GM23338 (cell line): Measurements from ENCODE around the gene CPEB2. TPM values are rescaled to one million over a fixed set of nuclear protein-coding genes. Genes with fewer than 3 reads are reported as not detected.
A peak's percentile ranks its signal among the peaks of the same experiment; 100 is the strongest.

ENCODE experiments used
- ATAC-seq: fragments of 200-7000 bp; cut with Tn5 transposase; 3 replicates; pipeline ENCODE4 v1.9.1; 2020
- DNase-seq: peaks from one replicate; pipeline ENCODE4 v3.0.0-alpha.2; 2015; ENCODE audit warnings: low spot score
- H2AFZ ChIP-seq: fragments of 200-600 bp; sonication (generic); 2 replicates; pipeline ENCODE4 v1.8.0; 2016; ENCODE audit warnings: antibody characterized with exemption, mild to moderate bottlenecking, moderate library complexity
- H3F3A ChIP-seq: fragments of 200-600 bp; sonication (generic); replicated peaks from 2 replicates; pipeline ENCODE4 v1.8.0; 2017; ENCODE audit warnings: antibody characterized with exemption, mixed run types, low read depth
- H3K27ac ChIP-seq: fragments of 200-600 bp; sonication (generic); 2 replicates; pipeline ENCODE4 v1.6.1; 2016; ENCODE audit warnings: low read depth
- H3K27me3 ChIP-seq: fragments of 200-600 bp; sonication (generic); 2 replicates; pipeline ENCODE4 v1.8.0; 2016; ENCODE audit warnings: mild to moderate bottlenecking, mixed run types, moderate library complexity; ENCODE audit not compliant: insufficient read depth
- H3K36me3 ChIP-seq: fragments of 200-600 bp; sonication (generic); 2 replicates; pipeline ENCODE4 v1.8.0; 2016; ENCODE audit warnings: mild to moderate bottlenecking; ENCODE audit not compliant: insufficient read depth
- H3K4me1 ChIP-seq: fragments of 200-600 bp; sonication (generic); 2 replicates; pipeline ENCODE4 v1.8.0; 2016; ENCODE audit warnings: mild to moderate bottlenecking, moderate library complexity; ENCODE audit not compliant: insufficient read depth
- H3K4me2 ChIP-seq: fragments of 200-600 bp; sonication (generic); 2 replicates; pipeline ENCODE4 v1.7.1; 2017; ENCODE audit warnings: mixed run types
- H3K4me3 ChIP-seq: fragments of 200-600 bp; sonication (generic); 2 replicates; pipeline ENCODE4 v1.6.1; 2016; ENCODE audit warnings: mixed run types
- H3K79me2 ChIP-seq: fragments of 200-600 bp; sonication (generic); replicated peaks from 2 replicates; pipeline ENCODE4 v1.8.0; 2017; ENCODE audit warnings: mild to moderate bottlenecking; ENCODE audit not compliant: insufficient read depth
- H3K9me2 ChIP-seq: fragments of 200-600 bp; sonication (generic); 2 replicates; pipeline ENCODE4 v1.8.0; 2017; ENCODE audit not compliant: insufficient read depth
- H4K20me1 ChIP-seq: fragments of 200-600 bp; sonication (generic); replicated peaks from 2 replicates; pipeline ENCODE4 v1.8.0; 2017; ENCODE audit warnings: mild to moderate bottlenecking; ENCODE audit not compliant: insufficient read depth
- H3K27ac Mint-ChIP-seq: 2 replicates; pipeline ENCODE4 v1.8.0; 2020; ENCODE audit warnings: inconsistent platforms, mild to moderate bottlenecking, moderate library complexity, mixed read lengths
- H3K27me3 Mint-ChIP-seq: 3 replicates; pipeline ENCODE4 v1.8.0; 2022; ENCODE audit warnings: low read depth, mild to moderate bottlenecking, moderate library complexity, mixed read lengths, inconsistent platforms; ENCODE audit not compliant: insufficient read depth, poor library complexity
- H3K36me3 Mint-ChIP-seq: 3 replicates; pipeline ENCODE4 v1.8.0; 2021; ENCODE audit warnings: low read depth, mild to moderate bottlenecking, inconsistent platforms, moderate library complexity, mixed read lengths
- H3K4me1 Mint-ChIP-seq: 3 replicates; pipeline ENCODE4 v1.8.0; 2020; ENCODE audit warnings: mild to moderate bottlenecking, inconsistent platforms, mixed read lengths
- H3K4me3 Mint-ChIP-seq: 3 replicates; pipeline ENCODE4 v1.8.0; 2021; ENCODE audit warnings: moderate library complexity, mild to moderate bottlenecking, inconsistent platforms, mixed read lengths
- H3K9me3 Mint-ChIP-seq: 3 replicates; pipeline ENCODE4 v1.8.0; 2020; ENCODE audit warnings: moderate library complexity, mild to moderate bottlenecking, inconsistent platforms, mixed read lengths
- CREB1 ChIP-seq: fragments of 250-450 bp; sonication (Bioruptor Pico); IDR thresholded peaks from 2 replicates; pipeline ENCODE4 v1.5.0; 2020; ENCODE audit warnings: low read depth, mild to moderate bottlenecking, moderate library complexity
- CTCF ChIP-seq, 2 experiments: fragments of 200-600 bp in 1 of 2; sonication (generic) in 1 of 2; conservative IDR thresholded peaks; 2 replicates each; pipeline versions ENCODE4 v1.5.1 to v1.6.1; 2016 to 2017; ENCODE audit warnings: antibody characterized with exemption in 2 of 2, low read depth in 2 of 2, mild to moderate bottlenecking in 2 of 2, moderate library complexity in 1 of 2
- ETS1 ChIP-seq: IDR thresholded peaks from 2 replicates; pipeline ENCODE4 v1.6.1; 2016; ENCODE audit warnings: antibody characterized with exemption
- EZH2 ChIP-seq: fragments of 200-600 bp; sonication (generic); IDR thresholded peaks from one replicate; pipeline ENCODE4 v1.8.0; 2017; ENCODE audit warnings: antibody characterized with exemption, mild to moderate bottlenecking, low read depth; ENCODE audit not compliant: unreplicated experiment
- EZH2phosphoT487 ChIP-seq: fragments of 200-600 bp; sonication (generic); IDR thresholded peaks from one replicate; pipeline ENCODE4 v1.8.1; 2018; ENCODE audit warnings: antibody characterized with exemption; ENCODE audit not compliant: unreplicated experiment
- JUNB ChIP-seq: IDR thresholded peaks from one replicate; pipeline ENCODE4 v1.6.1; 2016; ENCODE audit warnings: antibody characterized with exemption; ENCODE audit not compliant: unreplicated experiment
- NANOG ChIP-seq: IDR thresholded peaks from 2 replicates; pipeline ENCODE4 v1.6.1; 2016; ENCODE audit warnings: antibody characterized with exemption, borderline replicate concordance
- POLR2AphosphoS5 ChIP-seq: IDR thresholded peaks from 2 replicates; pipeline ENCODE4 v1.6.1; 2016; ENCODE audit warnings: antibody characterized with exemption, low read depth
- ZNF114 ChIP-seq: fragments of 250-450 bp; sonication (Bioruptor Pico); IDR thresholded peaks from 2 replicates; pipeline ENCODE4 v1.5.0; 2020; ENCODE audit warnings: mild to moderate bottlenecking, moderate library complexity
- ZNF331 ChIP-seq: fragments of 250-450 bp; sonication (Bioruptor Pico); IDR thresholded peaks from 2 replicates; pipeline ENCODE4 v1.5.0; 2020; ENCODE audit warnings: low read depth, mild to moderate bottlenecking, moderate library complexity
- ZNF462 ChIP-seq: fragments of 250-450 bp; sonication (Bioruptor Pico); IDR thresholded peaks from 2 replicates; pipeline ENCODE4 v1.5.0; 2020; ENCODE audit warnings: mild to moderate bottlenecking, moderate library complexity
- polyA plus RNA-seq: library from polyadenylated mRNA; unstranded; fragments of >200 nt; fragmentation: Nextera tagmentation; extraction: Ambion mirVana; gene quantifications from 2 replicates; pipeline ENCODE4 v1.2.1, GENCODE V29; 2016
- total RNA-seq: library from RNA; depleted of rRNA; stranded (reverse); fragments of >200 nt; shearing (Covaris generic); gene quantifications from 2 replicates; pipeline ENCODE4 v1.2.3, GENCODE V29; 2014

The CPEB2 gene
- total and polyA plus RNA-seq, 2 experiments from 2014 or later = 0.66 to 2.4 TPM

- H2AFZ ChIP-seq = no peak overlapping the region
- H4K20me1 ChIP-seq = no peaks in the 10 kb centered on the region
- TF ChIP-seq NANOG (no peak), CTCF (conservative IDR thresholded peaks at IDR 0.05; ENCODE audit: low read depth in 2 of 2) (no peak), ZNF331 (CRISPR knock-in tag) (no peak), EZH2phosphoT487 (no peak), ZNF114 (no peak), ZNF462 (CRISPR knock-in tag) (no peak), CREB1 (CRISPR knock-in tag) (no peak), POLR2AphosphoS5 (no peak), EZH2 (no peak), JUNB (no peak), ETS1 (no peak)
- H3K4me1 ChIP-seq = peaks cover 51% of the 10 kb centered on the region
- DNase-seq (peak; percentile 41), ATAC-seq (no peak)
- Mint-ChIP-seq H3K4me3 (peak overlapping the region; percentile 28), H3K36me3 (peaks cover 3% of the 10 kb centered on the region; the same call in 1 of the 3 replicates), H3K27ac (no peak overlapping the region), H3K9me3 (no peaks in the 10 kb centered on the region; the same call in 2 of the 3 replicates), H3K27me3 (peaks cover 14% of the 10 kb centered on the region), H3K4me1 (peaks cover 41% of the 10 kb centered on the region)
- no peaks in the 10 kb centered on the region; the same call in 1 of the 2 replicates for H3K79me2 ChIP-seq
- peak overlapping the region; percentile 33 for H3K4me2 ChIP-seq
- no peaks in the 10 kb centered on the region for H3F3A ChIP-seq
- no peak overlapping the region for H3K27ac ChIP-seq
- no peaks in the 10 kb centered on the region for H3K9me2 ChIP-seq
- H3K27me3 ChIP-seq = peaks cover 25% of the 10 kb centered on the region
- peak overlapping the region; percentile 22; the same call in 1 of the 2 replicates for H3K4me3 ChIP-seq
- H3K36me3 ChIP-seq = no peaks in the 10 kb centered on the region
Observed at GRCh38 chr4:15007201-15007600, 4.9 kb downstream of the CPEB2 start.
